K562 (cell line): Measurements from ENCODE around the gene AP1S3. TPM values are rescaled to one million over a fixed set of nuclear protein-coding genes. Genes with fewer than 3 reads are reported as not detected.

Source experiments
- CGGBP1 ChIP-seq: fragments of 250-450 bp; sonication (Bioruptor Pico); IDR thresholded peaks from 2 replicates; pipeline ENCODE4 v1.9.0; 2021; ENCODE audit warnings: mild to moderate bottlenecking
- E2F6 ChIP-seq, 2 experiments: IDR thresholded peaks; 2 replicates each; pipeline ENCODE4 v1.6.1; 2011; ENCODE audit warnings: borderline replicate concordance in 1 of 2, control low read depth in 1 of 2, low read depth in 1 of 2, low read length in 1 of 2, mild to moderate bottlenecking in 1 of 2, mixed read lengths in 1 of 2, moderate library complexity in 1 of 2; ENCODE audit not compliant: insufficient read depth in 1 of 2, insufficient read length in 1 of 2, poor library complexity in 1 of 2, severe bottlenecking in 1 of 2; ENCODE audit errors: extremely low read depth in 1 of 2
- ETV5 ChIP-seq: sonication (generic); formaldehyde crosslinking; IDR thresholded peaks from 2 replicates; pipeline ENCODE4 v1.4.0; 2020; ENCODE audit warnings: low read depth, mild to moderate bottlenecking, missing genetic modification reagents
- FOXK1 ChIP-seq: sonication (generic); formaldehyde crosslinking; IDR thresholded peaks from 2 replicates; pipeline ENCODE4 v1.8.0; 2022; ENCODE audit warnings: missing genetic modification reagents, mild to moderate bottlenecking, borderline replicate concordance
- GATA2 ChIP-seq: sonication (generic); formaldehyde crosslinking; IDR thresholded peaks from 2 replicates; pipeline ENCODE4 v1.4.0; 2020; ENCODE audit warnings: mild to moderate bottlenecking, missing genetic modification reagents
- HMG20A ChIP-seq: fragments of 450-650 bp; formaldehyde crosslinking; conservative IDR thresholded peaks from 2 replicates; pipeline ENCODE4 v1.4.0; 2020; ENCODE audit warnings: mild to moderate bottlenecking, mixed read lengths
- HOXB6 ChIP-seq: fragments of 250-450 bp; sonication (Bioruptor Pico); IDR thresholded peaks from 2 replicates; pipeline ENCODE4 v1.5.1; 2022; ENCODE audit warnings: mild to moderate bottlenecking, borderline replicate concordance
- MEIS2 ChIP-seq: fragments of 450-650 bp; IDR thresholded peaks from 2 replicates; pipeline ENCODE4 v1.6.1; 2014; ENCODE audit warnings: mild to moderate bottlenecking; ENCODE audit not compliant: partially characterized antibody
- NFXL1 ChIP-seq: fragments of 450-650 bp; formaldehyde crosslinking; IDR thresholded peaks from 2 replicates; pipeline ENCODE4 v1.4.0; 2021; ENCODE audit warnings: mild to moderate bottlenecking
- RERE ChIP-seq: sonication (generic); formaldehyde crosslinking; IDR thresholded peaks from 2 replicates; pipeline ENCODE4 v1.8.0; 2023; ENCODE audit warnings: missing genetic modification reagents, mild to moderate bottlenecking, borderline replicate concordance
- ZFP1 ChIP-seq: fragments of 450-650 bp; formaldehyde crosslinking; IDR thresholded peaks from 2 replicates; pipeline ENCODE4 v1.4.0; 2020; ENCODE audit warnings: mild to moderate bottlenecking, mixed read lengths
- ZNF174 ChIP-seq: fragments of 250-450 bp; sonication (Bioruptor Pico); IDR thresholded peaks from 2 replicates; pipeline ENCODE4 v1.4.0; 2020; ENCODE audit warnings: mild to moderate bottlenecking
- ZNF584 ChIP-seq: fragments of 200-800 bp; sonication (Bioruptor generic); IDR thresholded peaks from 2 replicates; pipeline ENCODE4 v1.6.1; 2016; ENCODE audit warnings: low read depth, mild to moderate bottlenecking, missing genetic modification characterization, missing compliant biosample characterization
- polyA plus RNA-seq, 8 experiments: library from polyadenylated mRNA; depleted of rRNA in 4 of 8; stranded (reverse) in 5 of 8; unstranded in 3 of 8; fragments of >200 nt; fragmentation: Nextera tagmentation in 2 of 8; fragmentation: Illumina TruSeq in 1 of 8; extraction: Ambion mirVana in 2 of 8; extraction: Trizol in 1 of 8; gene quantifications; 2 replicates each; pipeline versions ENCODE4 v1.2.1 to v1.2.3, GENCODE V29; 2011 to 2014; ENCODE audit warnings: inconsistent platforms in 1 of 8, missing spikeins in 1 of 8
- total RNA-seq, 7 experiments: library from RNA; depleted of rRNA in 6 of 7; stranded (reverse); fragments of >200 nt in 6 of 7; fragmentation: Illumina TruSeq in 2 of 7; extraction: Trizol in 2 of 7; gene quantifications; 2 replicates each; pipeline versions ENCODE4 v1.2.1 to v1.2.3, GENCODE V29; 2011 to 2021; ENCODE audit warnings: low replicate concordance in 1 of 7

AP1S3 gene
- total and polyA plus RNA-seq, 9 of the 15 experiments (the other 6 are each of a cell fraction or from before 2014, with no cell fraction given) = 0.50 to 3.8 (median 2.1) TPM

- TF ChIP-seq RERE (CRISPR knock-in tag) (no peak), NFXL1 (CRISPR knock-in tag) (no peak), GATA2 (no peak), ZNF584 (CRISPR knock-in tag) (no peak), FOXK1 (CRISPR knock-in tag) (no peak), HOXB6 (CRISPR knock-in tag) (no peak), ZNF174 (CRISPR knock-in tag) (no peak), MEIS2 (no peak), CGGBP1 (CRISPR knock-in tag) (no peak), ETV5 (CRISPR knock-in tag) (no peak), ZFP1 (CRISPR knock-in tag) (no peak), E2F6 (IDR thresholded peaks at IDR 0.05; ENCODE audit: borderline replicate concordance in 1 of 2, extremely low read depth in 1 of 2, insufficient read depth in 1 of 2, insufficient read length in 1 of 2, low read depth in 1 of 2, low read length in 1 of 2, poor library complexity in 1 of 2, severe bottlenecking in 1 of 2) (no peak), HMG20A (CRISPR knock-in tag) (no peak)
Measured at GRCh38 chr2:223873672-223874071, 36.3 kb upstream of the AP1S3 start (continued).
